HG02943 (cell line): ENCODE results near the gene MACF1.

Experiments
- ATAC-seq: cut with Tn5 transposase; IDR thresholded peaks from one replicate; pipeline ENCODE4 v1.9.1; 2021; ENCODE audit warnings: mild to moderate bottlenecking, low read depth, moderate library complexity; ENCODE audit not compliant: unreplicated experiment

MACF1 gene

GRCh38 chr1:39293375-39294070, 89.0 kb downstream of the MACF1 start:
- ATAC-seq, result no peak

GRCh38 chr1:39294531-39294930, 90.0 kb downstream of the MACF1 start:
- ATAC-seq, result no peak

GRCh38 chr1:39295901-39296300, 91.4 kb downstream of the MACF1 start:
- no peak for ATAC-seq

- no peak for ATAC-seq
These were observed 93.1 kb downstream of the MACF1 start for GRCh38 chr1:39297551-39297950.

- no peak for ATAC-seq
These were observed 97.1 kb downstream of the MACF1 start for GRCh38 chr1:39301606-39302005.

- no peak for ATAC-seq
These were observed 101.1 kb downstream of the MACF1 start for GRCh38 chr1:39305555-39305954.

- no peak for ATAC-seq
These were observed 105.5 kb downstream of the MACF1 start for GRCh38 chr1:39310015-39310414.

GRCh38 chr1:39310691-39311090, 106.2 kb downstream of the MACF1 start:
- no peak for ATAC-seq

GRCh38 chr1:39317111-39317510, 112.6 kb downstream of the MACF1 start:
- ATAC-seq, result no peak

- no peak for ATAC-seq
These were observed 113.6 kb downstream of the MACF1 start for GRCh38 chr1:39317910-39318633.

GRCh38 chr1:39321979-39322378, 117.5 kb downstream of the MACF1 start:
- ATAC-seq, result no peak

GRCh38 chr1:39322431-39322830, 117.9 kb downstream of the MACF1 start:
- no peak for ATAC-seq

- no peak for ATAC-seq
These were observed 120.4 kb downstream of the MACF1 start for GRCh38 chr1:39324888-39325287.

- no peak for ATAC-seq
These were observed 122.3 kb downstream of the MACF1 start for GRCh38 chr1:39326836-39327235.

- ATAC-seq, result no peak
These were observed 123.6 kb downstream of the MACF1 start for GRCh38 chr1:39328095-39328494.

- ATAC-seq, result no peak
These were observed 124.2 kb downstream of the MACF1 start for GRCh38 chr1:39328586-39329121.

GRCh38 chr1:39331647-39332046, 127.2 kb downstream of the MACF1 start:
- ATAC-seq, result no peak

- ATAC-seq, result no peak
These were observed 127.8 kb downstream of the MACF1 start for GRCh38 chr1:39332291-39332690.

- no peak for ATAC-seq
These were observed 128.3 kb downstream of the MACF1 start for GRCh38 chr1:39332828-39333227.

- no peak for ATAC-seq
These were observed 128.8 kb downstream of the MACF1 start for GRCh38 chr1:39333296-39333695.

- ATAC-seq, result no peak
These were observed 130.7 kb downstream of the MACF1 start for GRCh38 chr1:39335216-39335615.

GRCh38 chr1:39337067-39337466, 132.6 kb downstream of the MACF1 start:
- no peak for ATAC-seq
